A673 (cell line): ENCODE measurements around the gene LRP2.

Experiments
- CTCF ChIP-seq: fragments of 300-800, 200-600 bp; sonication (generic); conservative IDR thresholded peaks from 2 replicates; pipeline ENCODE4 v1.5.1; 2017; ENCODE audit warnings: low read depth, mild to moderate bottlenecking, antibody characterized with exemption, low read length, moderate library complexity, mixed read lengths
- EZH2 ChIP-seq: fragments of 200-600 bp; sonication (generic); IDR thresholded peaks from 2 replicates; pipeline ENCODE4 v1.6.1; 2017; ENCODE audit warnings: borderline replicate concordance, low read depth, mild to moderate bottlenecking, mixed read lengths, antibody characterized with exemption, low read length; ENCODE audit not compliant: poor library complexity, severe bottlenecking

- no peak for TF ChIP-seq EZH2
- no peak for TF ChIP-seq CTCF
Observed at GRCh38 chr2:169110916-169111315, 251.4 kb downstream of the LRP2 start.
